M059J (cell line): ENCODE results near the gene BET1L. TPM values are rescaled to one million over a fixed set of nuclear protein-coding genes. Genes with fewer than 3 reads are reported as not detected.
"Not testable (repeated sequence)": the region's sequence is repeated elsewhere in the genome, so short reads cannot be mapped to it uniquely, and the experiment has no call there.

Experiments used
- DNase-seq: peaks from one replicate; pipeline ENCODE4 v3.0.0-alpha.2; 2012; ENCODE audit warnings: low read depth
- total RNA-seq: library from RNA; depleted of rRNA; stranded (reverse); fragments of >200 nt; shearing (Covaris generic); gene quantifications from 2 replicates; pipeline ENCODE4 v1.2.3, GENCODE V29; 2014; rRNA removed

Gene BET1L
- total RNA-seq, 1 experiment from 2014 or later: 30.5 TPM

- peak; percentile 30 for DNase-seq
These were observed 10.1 kb downstream of the BET1L start for GRCh38 chr11:196786-197731.

GRCh38 chr11:193481-193880 is 13.7 kb downstream of the BET1L start:
- not testable (repeated sequence) for DNase-seq

DNA sequence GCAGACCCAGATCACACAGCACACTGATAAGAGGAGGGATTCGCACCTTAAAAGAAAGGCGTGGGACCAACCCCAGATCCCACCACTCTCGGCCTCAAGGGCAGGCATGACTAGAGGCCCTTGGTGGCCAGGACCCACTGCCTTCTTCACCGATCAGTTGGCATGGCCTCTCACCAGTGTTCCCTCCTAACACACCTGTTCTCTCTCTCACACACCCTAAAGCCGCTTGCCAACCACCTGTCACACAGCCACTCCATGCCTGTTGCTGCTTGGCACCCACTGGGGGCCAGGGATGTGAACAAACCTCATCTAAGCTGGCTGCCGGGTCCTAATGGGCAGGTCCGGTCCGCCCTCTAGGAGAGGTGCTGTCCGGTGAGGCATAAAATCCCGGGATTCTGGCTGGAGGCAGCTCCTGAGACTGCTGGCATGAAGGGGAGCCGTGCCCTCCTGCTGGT is 14.5 kb downstream of the BET1L start, which contains the start of gene SCGB1C1:
Gene SCGB1C1, plus strand, starts transcription at position 405 of the 455 bp plus-strand sequence. Its CDS starts 22 bp downstream, at position 427.
- DNase-seq: not testable (repeated sequence)

GRCh38 chr11:191490-192478 is 15.4 kb downstream of the BET1L start:
- DNase-seq: not testable (repeated sequence)

- not testable (repeated sequence) for DNase-seq
These were observed 16.7 kb downstream of the BET1L start for GRCh38 chr11:190546-190945.

GRCh38 chr11:189843-190311 is 17.3 kb downstream of the BET1L start:
- not testable (repeated sequence) for DNase-seq

- DNase-seq: not testable (repeated sequence)
These were observed 17.9 kb downstream of the BET1L start for GRCh38 chr11:189200-189783.

DNA sequence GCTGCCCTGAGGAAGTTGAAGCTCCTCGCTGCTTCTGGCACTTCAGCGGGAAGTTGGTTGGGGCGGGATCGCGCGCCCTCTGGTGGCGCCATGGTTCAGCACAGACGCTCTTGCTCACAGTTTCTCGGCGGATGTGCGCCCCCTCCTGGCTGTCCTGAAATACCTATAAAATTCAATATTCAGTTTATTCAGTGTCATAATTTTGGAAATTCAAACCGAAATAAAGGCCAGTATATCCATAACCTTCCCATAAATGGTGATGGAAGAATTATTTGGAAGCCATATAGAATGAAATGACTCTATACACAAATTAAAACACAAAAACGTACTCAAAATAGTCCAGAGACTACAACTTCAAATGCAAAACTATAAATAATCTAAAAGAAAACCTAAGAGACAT is 27.0 kb downstream of the BET1L start:
- DNase-seq: not testable (repeated sequence)

Other genes starting within 250 kb of the BET1L start
- gene SCGB1C1, start 14.3 kb downstream of the BET1L start, total RNA-seq: not detected in 2 replicates
- 171 and 178 TPM in 2 replicates for gene RIC8A, start 309 bp upstream of the BET1L start, total RNA-seq
- 10.8 and 12.5 TPM in 2 replicates for gene SIRT3, start 28.9 kb upstream of the BET1L start, total RNA-seq
- gene PSMD13, start 29.6 kb upstream of the BET1L start, total RNA-seq: 162 and 239 TPM in 2 replicates
- gene NLRP6, start 71.0 kb upstream of the BET1L start, total RNA-seq: not detected in 2 replicates
- 5.2 and 8.5 TPM in 2 replicates for gene PGGHG, start 81.7 kb upstream of the BET1L start, total RNA-seq
- not detected in 2 replicates for gene IFITM5, start 92.1 kb upstream of the BET1L start, total RNA-seq
- gene IFITM2, start 100.4 kb upstream of the BET1L start, total RNA-seq: 80.0 and 89.8 TPM in 2 replicates
- gene IFITM1, start 106.6 kb upstream of the BET1L start, total RNA-seq: 1,883 and 3,156 TPM in 2 replicates
- 821 and 984 TPM in 2 replicates for gene IFITM3, start 113.5 kb upstream of the BET1L start, total RNA-seq
- gene B4GALNT4, start 162.1 kb upstream of the BET1L start, total RNA-seq: 2.8 and 9.4 TPM in 2 replicates
- 7.9 and 10.6 TPM in 2 replicates for gene PKP3, start 186.8 kb upstream of the BET1L start, total RNA-seq
- 2.5 and 3.4 TPM in 2 replicates for gene SIGIRR, start 207.6 kb upstream of the BET1L start, total RNA-seq
- 0.20 TPM in 1 of 2 replicates, not detected in the other for gene ANO9, start 234.6 kb upstream of the BET1L start, total RNA-seq
- gene PTDSS2, start 242.9 kb upstream of the BET1L start, total RNA-seq: 27.5 and 35.5 TPM in 2 replicates